Liver (tissue), 3 donors: ENCODE data around the gene SGIP1.

Experiments used
- EGR1 ChIP-seq, 2 donors: IDR thresholded peaks; 2 replicates each; pipeline ENCODE4 v1.6.1; 2016 to 2018; ENCODE audit warnings: antibody characterized with exemption in 2 of 2, low read depth in 2 of 2
- JUND ChIP-seq, 2 donors: IDR thresholded peaks; 2 replicates each; pipeline ENCODE4 v1.6.1; 2016; ENCODE audit warnings: antibody characterized with exemption in 2 of 2
- RAD21 ChIP-seq, 2 donors: IDR thresholded peaks; 2 replicates each; pipeline ENCODE4 v1.6.1; 2016; ENCODE audit warnings: antibody characterized with exemption in 2 of 2, mild to moderate bottlenecking in 2 of 2
- RXRA ChIP-seq, 2 donors: IDR thresholded peaks; 2 replicates each; pipeline ENCODE4 v1.6.1; 2017 to 2018; ENCODE audit warnings: antibody characterized with exemption in 2 of 2, mild to moderate bottlenecking in 1 of 2
- SP1 ChIP-seq: IDR thresholded peaks from 2 replicates; pipeline ENCODE4 v1.6.1; 2018; ENCODE audit warnings: antibody characterized with exemption, mild to moderate bottlenecking
- TAF1 ChIP-seq: conservative IDR thresholded peaks from 2 replicates; pipeline ENCODE4 v1.6.1; 2016; ENCODE audit warnings: antibody characterized with exemption, mild to moderate bottlenecking
- YY1 ChIP-seq: IDR thresholded peaks from 2 replicates; pipeline ENCODE4 v1.6.1; 2016; ENCODE audit warnings: antibody characterized with exemption, mild to moderate bottlenecking
- TF ChIP-seq, protein P1 (sequence below): fragments of 150-350 bp; IDR thresholded peaks from 2 replicates; pipeline ENCODE4 v1.5.1; 2017; ENCODE audit warnings: improper control_type of control experiment, low read depth, low read length; ENCODE audit not compliant: missing input control
- TF ChIP-seq, protein P2 (sequence below): IDR thresholded peaks from 2 replicates; pipeline ENCODE4 v1.6.1; 2016; ENCODE audit warnings: antibody characterized with exemption
- TF ChIP-seq, protein P3 (sequence below): IDR thresholded peaks from 2 replicates; pipeline ENCODE4 v1.6.1; 2016; ENCODE audit warnings: antibody characterized with exemption
- donor health status: healthy.
- donor health status: healthy.

DNA sequence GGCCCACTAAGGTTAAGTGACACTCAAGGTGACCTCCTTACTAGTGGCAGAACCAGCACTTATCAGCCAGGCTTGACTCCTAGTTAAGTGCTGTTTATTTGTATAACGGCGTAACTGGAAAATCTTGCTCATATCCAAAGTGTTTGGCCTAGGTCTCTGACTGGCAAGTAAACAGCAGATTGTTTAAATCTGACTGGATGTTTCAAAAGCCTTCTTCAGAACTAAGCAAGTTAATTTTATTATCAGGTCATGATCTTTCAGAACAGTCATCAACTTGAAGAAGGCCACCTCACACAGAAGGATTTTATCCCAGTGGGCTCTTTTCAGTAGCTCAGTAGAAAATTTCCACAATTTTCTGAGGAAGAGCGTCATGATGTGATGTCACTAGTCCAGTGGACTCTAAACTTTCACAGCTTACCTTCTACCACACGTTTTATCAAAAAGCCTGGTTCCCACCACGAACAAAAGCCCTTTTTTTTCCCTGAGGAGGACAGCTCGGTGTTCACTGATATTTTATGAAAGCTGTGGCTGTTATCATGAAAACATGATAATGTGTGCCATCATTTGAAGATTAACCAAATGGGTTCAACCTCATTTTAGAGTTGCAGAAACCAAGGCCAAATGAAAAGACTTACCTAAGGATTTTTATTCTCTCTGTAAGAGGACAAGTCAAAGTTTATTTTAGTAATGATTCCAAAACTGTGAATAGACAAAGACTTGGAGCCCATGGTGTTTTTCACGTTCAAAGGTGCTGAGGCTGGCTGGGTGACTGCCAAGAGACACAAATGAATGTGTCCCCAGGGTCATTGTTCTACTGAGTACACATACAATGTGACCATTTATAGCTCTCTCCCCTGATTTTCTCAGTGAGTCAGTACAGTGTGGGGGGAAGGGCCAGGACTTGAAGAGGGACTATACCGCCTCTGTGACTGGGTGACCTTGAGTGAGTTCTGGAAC lies 9.1 kb downstream of the SGIP1 start:
- TF ChIP-seq JUND (IDR thresholded peaks at IDR 0.05) (peak; percentile 76 to 86), SP1 (peak; percentile 80), RAD21 (IDR thresholded peaks at IDR 0.05) (no peak), EGR1 (IDR thresholded peaks at IDR 0.05; ENCODE audit: low read depth in 2 of 2) (peak in 1 of 2 donors; percentile 42), YY1 (peak; percentile 67), TAF1 (no peak), RXRA (IDR thresholded peaks at IDR 0.05) (peak; percentile 79 to 95)
- TF ChIP-seq, protein P1, sequence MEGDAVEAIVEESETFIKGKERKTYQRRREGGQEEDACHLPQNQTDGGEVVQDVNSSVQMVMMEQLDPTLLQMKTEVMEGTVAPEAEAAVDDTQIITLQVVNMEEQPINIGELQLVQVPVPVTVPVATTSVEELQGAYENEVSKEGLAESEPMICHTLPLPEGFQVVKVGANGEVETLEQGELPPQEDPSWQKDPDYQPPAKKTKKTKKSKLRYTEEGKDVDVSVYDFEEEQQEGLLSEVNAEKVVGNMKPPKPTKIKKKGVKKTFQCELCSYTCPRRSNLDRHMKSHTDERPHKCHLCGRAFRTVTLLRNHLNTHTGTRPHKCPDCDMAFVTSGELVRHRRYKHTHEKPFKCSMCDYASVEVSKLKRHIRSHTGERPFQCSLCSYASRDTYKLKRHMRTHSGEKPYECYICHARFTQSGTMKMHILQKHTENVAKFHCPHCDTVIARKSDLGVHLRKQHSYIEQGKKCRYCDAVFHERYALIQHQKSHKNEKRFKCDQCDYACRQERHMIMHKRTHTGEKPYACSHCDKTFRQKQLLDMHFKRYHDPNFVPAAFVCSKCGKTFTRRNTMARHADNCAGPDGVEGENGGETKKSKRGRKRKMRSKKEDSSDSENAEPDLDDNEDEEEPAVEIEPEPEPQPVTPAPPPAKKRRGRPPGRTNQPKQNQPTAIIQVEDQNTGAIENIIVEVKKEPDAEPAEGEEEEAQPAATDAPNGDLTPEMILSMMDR = no peak
- TF ChIP-seq, protein P2, sequence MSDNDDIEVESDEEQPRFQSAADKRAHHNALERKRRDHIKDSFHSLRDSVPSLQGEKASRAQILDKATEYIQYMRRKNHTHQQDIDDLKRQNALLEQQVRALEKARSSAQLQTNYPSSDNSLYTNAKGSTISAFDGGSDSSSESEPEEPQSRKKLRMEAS = peak; percentile 60
- TF ChIP-seq, protein P3, sequence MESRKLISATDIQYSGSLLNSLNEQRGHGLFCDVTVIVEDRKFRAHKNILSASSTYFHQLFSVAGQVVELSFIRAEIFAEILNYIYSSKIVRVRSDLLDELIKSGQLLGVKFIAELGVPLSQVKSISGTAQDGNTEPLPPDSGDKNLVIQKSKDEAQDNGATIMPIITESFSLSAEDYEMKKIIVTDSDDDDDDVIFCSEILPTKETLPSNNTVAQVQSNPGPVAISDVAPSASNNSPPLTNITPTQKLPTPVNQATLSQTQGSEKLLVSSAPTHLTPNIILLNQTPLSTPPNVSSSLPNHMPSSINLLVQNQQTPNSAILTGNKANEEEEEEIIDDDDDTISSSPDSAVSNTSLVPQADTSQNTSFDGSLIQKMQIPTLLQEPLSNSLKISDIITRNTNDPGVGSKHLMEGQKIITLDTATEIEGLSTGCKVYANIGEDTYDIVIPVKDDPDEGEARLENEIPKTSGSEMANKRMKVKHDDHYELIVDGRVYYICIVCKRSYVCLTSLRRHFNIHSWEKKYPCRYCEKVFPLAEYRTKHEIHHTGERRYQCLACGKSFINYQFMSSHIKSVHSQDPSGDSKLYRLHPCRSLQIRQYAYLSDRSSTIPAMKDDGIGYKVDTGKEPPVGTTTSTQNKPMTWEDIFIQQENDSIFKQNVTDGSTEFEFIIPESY = peak; percentile 68
